Ascending aorta (tissue), 2 donors: ENCODE results near the gene TBX10. TPM values are rescaled to one million over a fixed set of nuclear protein-coding genes. Genes with fewer than 3 reads are reported as not detected.

Experiments used
- DNase-seq, 2 donors: peaks; one replicate each; pipeline ENCODE4 v3.0.0-alpha.2; 2019; ENCODE audit warnings: low spot score in 2 of 2
- H3K27ac ChIP-seq, 2 donors: fragments of 200-600 bp; sonication (generic); one replicate each; pipeline ENCODE4 v1.5.1; 2016 to 2017; ENCODE audit warnings: mild to moderate bottlenecking in 1 of 2
- H3K27me3 ChIP-seq: fragments of 200-600 bp; sonication (generic); one replicate; pipeline ENCODE4 v1.5.1; 2017
- H3K36me3 ChIP-seq, 2 donors: fragments of 200-600 bp; sonication (generic); one replicate each; pipeline ENCODE4 v1.5.1; 2016
- H3K4me1 ChIP-seq, 2 donors: fragments of 200-600 bp; sonication (generic); one replicate each; pipeline ENCODE4 v1.5.1; 2016 to 2017; ENCODE audit warnings: mild to moderate bottlenecking in 1 of 2
- H3K4me3 ChIP-seq, 2 donors: fragments of 200-600 bp; sonication (generic); one replicate each; pipeline ENCODE4 v1.5.1; 2016 to 2017; ENCODE audit warnings: mild to moderate bottlenecking in 1 of 2
- H3K9me3 ChIP-seq, 2 donors: fragments of 200-600 bp; sonication (generic); one replicate each; pipeline ENCODE4 v1.5.1; 2016
- intact Hi-C: fragments of 100-400 bp; cut with DNase I; formaldehyde crosslinking; loops from one replicate; pipeline ENCODE4 v1.15.1; 2023
- total RNA-seq: library from RNA; depleted of rRNA; stranded (reverse); fragments of >200 nt; gene quantifications from one replicate; pipeline ENCODE4 v1.1.0, GENCODE V29; 2016
- TF ChIP-seq, protein P1 (sequence below), 3 experiments: fragments of 200-600 bp in 2 of 3; fragments of 450-650 bp in 1 of 3; sonication (generic) in 2 of 3; IDR thresholded peaks; one replicate each; pipeline ENCODE4 v1.5.1; 2016 to 2019; ENCODE audit warnings: antibody characterized with exemption in 3 of 3, mild to moderate bottlenecking in 1 of 3, moderate library complexity in 1 of 3

TBX10 gene
- total RNA-seq, 1 donor from 2014 or later = not detected

DNA sequence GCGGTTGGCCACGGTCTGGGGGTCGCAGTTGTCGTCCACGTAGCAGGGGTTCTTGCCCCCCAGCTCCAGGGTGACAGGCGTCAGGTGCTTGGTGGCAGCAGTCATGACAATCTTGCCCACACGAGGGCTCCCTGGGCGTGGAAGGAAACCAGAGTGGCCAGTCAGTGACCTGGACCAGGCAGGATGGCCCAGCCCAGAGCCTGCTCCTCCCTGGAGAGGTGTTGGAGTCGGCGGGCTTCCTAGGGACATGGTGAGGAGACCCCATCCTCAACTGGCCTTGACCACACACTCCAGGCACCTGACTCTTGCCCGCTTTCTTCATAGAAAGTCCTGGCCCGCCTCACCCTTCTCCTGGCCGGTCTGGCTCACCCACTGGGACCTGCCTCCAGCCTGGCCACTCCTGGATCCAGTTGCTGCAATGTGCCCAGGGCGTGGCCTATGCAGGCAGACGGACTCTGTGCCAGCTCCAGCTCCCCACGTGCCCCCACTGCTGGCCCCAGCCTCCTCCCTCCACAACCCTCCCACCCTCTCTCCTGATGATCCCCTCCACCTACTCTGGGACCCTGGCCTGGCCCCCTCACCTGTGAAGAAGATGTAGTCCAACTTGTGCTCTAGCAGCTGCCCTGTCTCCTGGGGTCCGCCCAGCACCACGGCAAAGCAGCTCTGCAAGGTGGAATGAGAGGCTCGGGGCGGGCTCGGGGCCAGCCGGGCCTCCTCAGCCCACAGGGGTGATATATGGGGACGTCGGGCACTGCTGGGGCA is 26.2 kb upstream of the TBX10 start:
- Histone ChIP-seq H3K4me3 (no peak overlapping the region), H3K36me3 (no peaks in the 10 kb centered on the region), H3K27me3 (no peaks in the 10 kb centered on the region), H3K27ac (no peak overlapping the region), H3K9me3 (no peaks in the 10 kb centered on the region), H3K4me1 (no peaks in the 10 kb centered on the region)
- DNase-seq = no peak
- intact Hi-C loops = no loop called here
- TF ChIP-seq, protein P1, sequence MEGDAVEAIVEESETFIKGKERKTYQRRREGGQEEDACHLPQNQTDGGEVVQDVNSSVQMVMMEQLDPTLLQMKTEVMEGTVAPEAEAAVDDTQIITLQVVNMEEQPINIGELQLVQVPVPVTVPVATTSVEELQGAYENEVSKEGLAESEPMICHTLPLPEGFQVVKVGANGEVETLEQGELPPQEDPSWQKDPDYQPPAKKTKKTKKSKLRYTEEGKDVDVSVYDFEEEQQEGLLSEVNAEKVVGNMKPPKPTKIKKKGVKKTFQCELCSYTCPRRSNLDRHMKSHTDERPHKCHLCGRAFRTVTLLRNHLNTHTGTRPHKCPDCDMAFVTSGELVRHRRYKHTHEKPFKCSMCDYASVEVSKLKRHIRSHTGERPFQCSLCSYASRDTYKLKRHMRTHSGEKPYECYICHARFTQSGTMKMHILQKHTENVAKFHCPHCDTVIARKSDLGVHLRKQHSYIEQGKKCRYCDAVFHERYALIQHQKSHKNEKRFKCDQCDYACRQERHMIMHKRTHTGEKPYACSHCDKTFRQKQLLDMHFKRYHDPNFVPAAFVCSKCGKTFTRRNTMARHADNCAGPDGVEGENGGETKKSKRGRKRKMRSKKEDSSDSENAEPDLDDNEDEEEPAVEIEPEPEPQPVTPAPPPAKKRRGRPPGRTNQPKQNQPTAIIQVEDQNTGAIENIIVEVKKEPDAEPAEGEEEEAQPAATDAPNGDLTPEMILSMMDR (IDR thresholded peaks at IDR 0.05) = no peak

DNA sequence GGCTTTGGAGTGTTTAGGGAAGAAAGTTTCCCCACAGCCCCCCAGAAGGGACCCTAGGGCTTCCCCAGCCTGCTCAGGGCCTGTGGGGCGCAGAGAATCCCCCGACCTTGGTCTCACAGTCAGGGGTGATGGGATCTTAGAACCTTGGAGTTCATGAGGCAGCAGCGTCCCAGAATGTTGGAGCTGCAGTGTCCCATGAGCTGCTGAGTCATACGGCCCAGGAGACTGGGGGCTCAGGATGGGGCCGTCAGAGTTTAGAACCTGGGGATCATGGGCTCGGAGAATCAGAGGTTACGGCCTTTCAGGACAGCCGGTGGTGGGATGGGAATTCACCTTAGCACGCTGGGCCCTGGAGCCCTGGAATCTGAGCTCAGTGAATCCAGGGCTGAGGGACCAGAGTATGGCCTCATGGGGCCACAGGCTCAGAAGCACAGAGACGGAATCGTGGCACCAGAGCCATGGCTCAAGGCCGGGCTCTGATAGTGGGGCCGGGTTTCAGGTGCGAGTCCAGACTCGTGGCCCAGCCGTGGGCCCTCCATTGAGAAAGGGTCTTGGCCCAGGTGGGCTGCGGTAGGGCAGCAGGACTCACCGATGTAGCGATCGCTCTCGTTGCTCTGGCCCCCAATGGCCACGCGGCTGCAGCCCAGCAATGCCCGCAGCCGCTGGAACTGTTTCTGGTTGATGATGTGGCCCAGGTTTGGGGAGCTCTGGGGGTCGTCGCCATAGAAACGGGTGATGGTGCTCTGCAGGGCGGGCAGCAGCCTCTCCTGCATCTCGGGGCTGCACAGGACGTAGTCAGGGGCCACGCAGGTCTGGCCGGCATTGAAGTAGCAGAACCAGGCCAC is 25.4 kb upstream of the TBX10 start:
- H3K9me3 ChIP-seq = no peaks in the 10 kb centered on the region
- no peaks in the 10 kb centered on the region for H3K36me3 ChIP-seq
- intact Hi-C loops = no loop called here
- H3K4me1 ChIP-seq = no peaks in the 10 kb centered on the region
- H3K27ac ChIP-seq = no peak overlapping the region
- TF ChIP-seq, protein P1 (IDR thresholded peaks at IDR 0.05) = no peak
- DNase-seq = no peak
- no peaks in the 10 kb centered on the region for H3K27me3 ChIP-seq
- H3K4me3 ChIP-seq = no peak overlapping the region

DNA sequence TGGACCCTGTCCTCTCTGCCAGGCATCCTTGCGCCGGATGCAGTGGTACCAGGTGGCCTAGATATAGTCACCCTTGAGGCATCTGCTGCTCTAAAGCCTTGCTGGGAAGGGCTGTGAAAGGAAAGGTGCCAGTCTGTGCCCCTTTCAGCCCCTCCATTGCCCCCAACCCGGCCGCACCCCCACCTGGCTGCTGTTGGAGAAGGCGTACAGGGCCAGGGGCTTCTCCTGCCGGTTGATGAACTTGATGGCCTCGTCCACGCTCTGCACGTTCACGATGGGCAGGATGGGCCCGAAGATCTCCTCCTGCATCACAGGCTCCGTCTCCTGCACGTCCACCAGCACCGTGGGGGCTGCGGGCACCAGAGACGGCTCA is 24.6 kb upstream of the TBX10 start:
- Histone ChIP-seq H3K4me3 (no peak overlapping the region), H3K9me3 (no peaks in the 10 kb centered on the region), H3K27me3 (no peaks in the 10 kb centered on the region), H3K4me1 (no peaks in the 10 kb centered on the region), H3K27ac (no peak overlapping the region), H3K36me3 (no peaks in the 10 kb centered on the region)
- TF ChIP-seq, protein P1 (IDR thresholded peaks at IDR 0.05) = no peak
- no peak for DNase-seq
- intact Hi-C loops = no loop called here

DNA sequence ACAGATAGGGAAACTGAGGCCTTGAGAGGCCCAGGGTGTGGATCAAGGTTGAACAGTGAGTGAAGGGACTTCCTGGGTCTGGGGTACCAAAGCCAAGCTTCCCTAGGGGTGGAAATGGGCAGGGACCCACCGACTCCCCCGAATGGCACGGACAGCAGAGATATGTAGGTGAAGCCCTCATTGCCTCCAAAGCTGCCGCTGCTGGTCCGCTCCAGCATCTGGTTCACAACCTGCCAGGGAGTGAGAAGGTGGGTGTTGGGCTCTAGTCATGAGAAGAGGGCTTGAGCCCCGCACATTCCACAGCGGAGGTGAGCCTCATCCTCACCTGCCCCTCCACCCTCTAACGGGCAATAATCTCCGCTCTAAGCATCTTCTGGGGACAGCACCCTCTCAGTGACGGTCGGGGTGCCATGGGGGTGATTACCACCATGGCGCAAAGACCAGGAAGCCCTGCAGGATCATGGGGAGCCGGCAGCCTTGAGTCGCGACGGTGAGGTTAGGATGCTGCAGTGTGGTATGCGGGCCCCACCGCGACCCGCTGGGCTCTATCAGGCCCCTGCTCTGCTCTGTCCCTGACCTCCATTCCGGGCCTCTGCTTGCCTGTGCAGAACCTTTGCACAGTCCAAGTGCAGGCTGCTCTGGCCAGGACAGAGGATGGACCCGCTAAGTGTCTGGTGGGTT is 24.1 kb upstream of the TBX10 start:
- Histone ChIP-seq H3K27ac (no peak overlapping the region), H3K4me3 (no peak overlapping the region), H3K9me3 (no peaks in the 10 kb centered on the region), H3K36me3 (no peaks in the 10 kb centered on the region), H3K4me1 (no peaks in the 10 kb centered on the region), H3K27me3 (no peaks in the 10 kb centered on the region)
- DNase-seq = no peak
- TF ChIP-seq, protein P1 (IDR thresholded peaks at IDR 0.05) = no peak
- intact Hi-C loops = no loop called here

DNA sequence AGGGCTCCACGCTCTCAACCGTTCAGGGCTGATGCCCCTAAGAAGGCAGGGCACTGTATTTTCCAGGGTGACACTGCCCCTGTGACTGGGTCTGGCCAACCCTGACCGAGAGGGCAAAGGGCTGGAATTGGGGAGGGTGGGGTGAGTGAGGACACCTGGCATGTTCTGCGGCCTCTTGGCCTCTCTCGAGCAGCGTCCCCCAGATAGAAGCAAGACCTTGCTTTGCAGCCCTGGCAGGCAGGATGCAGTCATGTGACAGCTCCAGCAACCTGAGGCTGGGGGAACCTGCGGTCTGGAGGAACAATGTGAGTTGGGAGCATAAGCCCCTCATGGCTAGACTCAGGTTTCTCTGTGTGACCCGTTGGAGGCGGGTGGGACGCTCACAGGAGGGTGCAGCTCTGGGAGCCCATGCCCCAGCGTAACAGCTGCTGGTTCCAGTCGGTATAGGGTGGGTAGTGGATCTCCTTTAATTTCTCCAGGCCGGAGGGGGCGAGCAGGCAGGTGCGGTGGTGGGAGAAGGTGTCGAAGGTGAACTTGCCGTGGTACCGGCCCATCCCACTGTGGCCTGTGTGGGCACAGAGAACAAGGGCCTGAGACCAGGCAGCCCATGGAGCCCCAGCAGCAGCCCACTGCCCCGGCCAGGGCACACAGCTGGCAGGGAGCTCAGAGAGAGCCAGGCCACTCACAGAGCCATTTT is 23.4 kb upstream of the TBX10 start:
- TF ChIP-seq, protein P1 (IDR thresholded peaks at IDR 0.05) = no peak
- Histone ChIP-seq H3K4me1 (no peaks in the 10 kb centered on the region), H3K27ac (no peak overlapping the region), H3K4me3 (no peak overlapping the region), H3K9me3 (no peaks in the 10 kb centered on the region), H3K36me3 (no peaks in the 10 kb centered on the region), H3K27me3 (no peaks in the 10 kb centered on the region)
- DNase-seq = peak in 1 of 2 donors; percentile 49
- intact Hi-C loops = no loop called here
